ENCODE measurements around the gene UQCC5.

Gene UQCC5

GRCh38 chr3:52503788-52504424, 32.5 kb upstream of the UQCC5 start:
- no peak for DNase-seq (ENCODE audit: low read depth, low spot score)

- DNase-seq (ENCODE audit: low read depth, low spot score), result no peak
Observed at GRCh38 chr3:52504977-52505376, 31.4 kb upstream of the UQCC5 start.

- DNase-seq (ENCODE audit: low read depth, low spot score), result no peak
Observed at GRCh38 chr3:52506266-52506966, 30.0 kb upstream of the UQCC5 start.

GRCh38 chr3:52507359-52507758, 29.0 kb upstream of the UQCC5 start:
- peak; percentile 54 for DNase-seq (ENCODE audit: low read depth, low spot score)

GRCh38 chr3:52509753-52510328, 26.6 kb upstream of the UQCC5 start:
- no peak for DNase-seq (ENCODE audit: low read depth, low spot score)

GRCh38 chr3:52511509-52511908, 24.9 kb upstream of the UQCC5 start:
- DNase-seq (ENCODE audit: low read depth, low spot score), result no peak

- DNase-seq (ENCODE audit: low read depth, low spot score), result no peak
Observed at GRCh38 chr3:52512105-52512504, 24.3 kb upstream of the UQCC5 start.

- DNase-seq (ENCODE audit: low read depth, low spot score), result no peak
Observed at GRCh38 chr3:52512727-52513126, 23.7 kb upstream of the UQCC5 start.

GRCh38 chr3:52513281-52513680, 23.1 kb upstream of the UQCC5 start:
- DNase-seq (ENCODE audit: low read depth, low spot score), result no peak

GRCh38 chr3:52514576-52514975, 21.8 kb upstream of the UQCC5 start:
- no peak for DNase-seq (ENCODE audit: low read depth, low spot score)

GRCh38 chr3:52515192-52515591, 21.2 kb upstream of the UQCC5 start:
- DNase-seq (ENCODE audit: low read depth, low spot score), result no peak

- DNase-seq (ENCODE audit: low read depth, low spot score), result no peak
Observed at GRCh38 chr3:52516509-52517195, 19.8 kb upstream of the UQCC5 start.

- peak; percentile 42 for DNase-seq (ENCODE audit: low read depth, low spot score)
Observed at GRCh38 chr3:52517796-52518722, 18.3 kb upstream of the UQCC5 start.

GRCh38 chr3:52518723-52519444, 17.5 kb upstream of the UQCC5 start:
- DNase-seq (ENCODE audit: low read depth, low spot score), result peak; percentile 67

- DNase-seq (ENCODE audit: low read depth, low spot score), result no peak
Observed at GRCh38 chr3:52519445-52520140, 16.8 kb upstream of the UQCC5 start.

GRCh38 chr3:52520141-52520667, 16.2 kb upstream of the UQCC5 start:
- no peak for DNase-seq (ENCODE audit: low read depth, low spot score)

- DNase-seq (ENCODE audit: low read depth, low spot score), result no peak
Observed at GRCh38 chr3:52520716-52521487, 15.5 kb upstream of the UQCC5 start.

GRCh38 chr3:52521488-52521824, 14.9 kb upstream of the UQCC5 start:
- no peak for DNase-seq (ENCODE audit: low read depth, low spot score)
